ENCODE data around the gene LSMEM2. TPM values are rescaled to one million over a fixed set of nuclear protein-coding genes. Genes with fewer than 3 reads are reported as not detected.
A peak's percentile ranks its signal among the peaks of the same experiment; 100 is the strongest.
"Not testable (repeated sequence)": the region's sequence is repeated elsewhere in the genome, so short reads cannot be mapped to it uniquely, and the experiment has no call there.

The LSMEM2 gene
- total and polyA plus RNA-seq, 2 donors: 0.39 to 0.79 TPM

DNA sequence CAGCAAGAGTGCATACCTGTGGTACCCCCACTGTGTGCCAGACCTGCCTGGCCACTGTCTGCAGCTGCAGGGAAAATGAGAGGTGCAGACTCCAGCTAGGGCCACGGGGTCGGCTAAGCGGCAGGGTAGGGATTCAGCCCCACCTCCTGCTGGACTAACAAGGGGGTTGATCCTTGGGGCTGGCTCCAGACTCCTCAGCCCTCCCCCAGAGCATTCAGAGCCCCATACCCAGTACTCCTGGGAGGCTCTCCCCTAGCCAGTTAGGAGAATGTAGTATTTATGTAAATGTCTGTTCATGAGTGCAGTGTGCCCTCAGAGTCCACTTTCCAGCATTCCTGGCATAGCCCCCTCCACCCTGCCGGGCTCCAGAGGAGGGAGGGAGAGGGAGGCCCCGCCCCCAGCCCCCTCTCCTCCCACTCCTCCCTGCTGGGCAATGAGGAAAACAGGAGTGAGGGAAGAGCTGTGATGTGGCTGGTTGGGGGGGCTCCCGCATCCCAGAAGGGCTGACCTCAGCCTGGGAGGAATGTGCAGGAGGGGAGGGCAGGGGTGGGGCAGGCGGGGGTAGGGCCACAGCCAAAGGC is 14.4 kb upstream of the LSMEM2 start:
- Histone ChIP-seq H3K36me3 (ENCODE audit: insufficient read depth) (no peaks in the 10 kb centered on the region), H3K4me3 (ENCODE audit: low read depth, low read length) (no peak overlapping the region), H3K27ac (ENCODE audit: low read depth) (peak overlapping the region; percentile 35), H3K4me1 (ENCODE audit: insufficient read depth) (peaks cover 5% of the 10 kb centered on the region)
- WGBS: 10% methylated on average over 7 of the region's 7 CpGs
- DNase-seq (ENCODE audit: extremely low spot score): peak; percentile 85

DNA sequence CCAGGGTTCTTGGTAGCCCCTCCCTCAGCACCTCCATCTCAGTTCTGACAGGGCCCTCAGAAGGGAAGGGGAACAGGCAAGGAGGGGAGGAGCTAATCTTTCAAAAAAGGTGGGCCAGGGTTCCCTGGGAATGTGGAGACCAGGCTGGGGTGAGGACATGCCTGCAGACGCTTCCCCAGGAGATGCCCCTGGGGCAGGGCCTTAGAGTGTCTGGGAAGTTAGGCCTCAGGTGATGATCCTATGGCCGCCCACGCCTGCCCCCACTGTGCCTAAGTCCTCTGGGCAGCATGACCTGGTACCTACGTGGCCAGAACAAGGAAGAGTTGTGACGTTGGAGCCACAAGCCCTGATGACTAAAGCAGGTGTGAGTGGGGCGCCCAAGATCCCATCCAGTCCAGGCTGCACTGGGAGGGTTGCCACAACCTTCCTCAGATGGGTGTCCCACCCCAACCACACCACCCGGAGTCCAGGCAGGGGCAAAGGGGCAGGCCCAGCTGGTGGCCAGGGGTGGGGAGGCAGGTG is 13.9 kb upstream of the LSMEM2 start:
- H3K27ac ChIP-seq (ENCODE audit: low read depth): peak overlapping the region; percentile 78
- no peaks in the 10 kb centered on the region for H3K36me3 ChIP-seq (ENCODE audit: insufficient read depth)
- DNase-seq (ENCODE audit: extremely low spot score): no peak
- no peak overlapping the region for H3K4me3 ChIP-seq (ENCODE audit: low read depth, low read length)
- 59% methylated on average over 7 of the region's 7 CpGs for WGBS
- H3K4me1 ChIP-seq (ENCODE audit: insufficient read depth): peaks cover 5% of the 10 kb centered on the region

DNA sequence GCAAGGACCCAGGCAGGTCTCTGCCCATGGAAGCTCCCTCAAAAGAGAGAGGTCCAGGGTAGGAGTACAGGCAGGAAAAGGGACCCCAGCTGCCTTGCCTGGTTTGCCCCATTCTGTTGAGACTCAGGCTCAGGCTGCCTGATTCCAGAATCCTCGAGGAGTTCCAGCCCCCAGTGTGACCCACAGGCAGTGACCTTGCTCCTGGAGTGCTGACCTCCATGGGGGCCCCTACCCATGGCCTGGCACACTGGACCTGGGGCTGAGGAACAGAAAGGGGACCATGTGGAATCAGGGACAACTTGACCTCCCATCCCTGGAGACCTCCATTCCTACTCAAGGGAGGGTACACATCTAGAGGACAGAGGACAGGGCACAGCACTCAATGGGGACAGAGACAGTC is 13.3 kb upstream of the LSMEM2 start:
- Histone ChIP-seq H3K4me3 (ENCODE audit: low read depth, low read length) (no peak overlapping the region), H3K36me3 (ENCODE audit: insufficient read depth) (no peaks in the 10 kb centered on the region), H3K4me1 (ENCODE audit: insufficient read depth) (peaks cover 5% of the 10 kb centered on the region), H3K27ac (ENCODE audit: low read depth) (no peak overlapping the region)
- DNase-seq (ENCODE audit: extremely low spot score): no peak
- WGBS: 58% methylated on average over 1 of the region's 1 CpG

GRCh38 chr3:50266017-50266416 is 12.9 kb upstream of the LSMEM2 start:
- Histone ChIP-seq H3K36me3 (ENCODE audit: insufficient read depth) (no peaks in the 10 kb centered on the region), H3K4me1 (ENCODE audit: insufficient read depth) (peaks cover 5% of the 10 kb centered on the region), H3K27ac (ENCODE audit: low read depth) (no peak overlapping the region), H3K4me3 (ENCODE audit: low read depth, low read length) (no peak overlapping the region)
- 77% methylated on average over 6 of the region's 6 CpGs for WGBS
- DNase-seq (ENCODE audit: extremely low spot score): no peak

GRCh38 chr3:50266836-50267235 is 12.1 kb upstream of the LSMEM2 start:
- H3K36me3 ChIP-seq (ENCODE audit: insufficient read depth): no peaks in the 10 kb centered on the region
- no peak for DNase-seq (ENCODE audit: extremely low spot score)
- peak overlapping the region; percentile 34 for H3K4me3 ChIP-seq (ENCODE audit: low read depth, low read length)
- 51% methylated on average over 7 of the region's 7 CpGs for WGBS
- peak overlapping the region; percentile 70 for H3K27ac ChIP-seq (ENCODE audit: low read depth)
- H3K4me1 ChIP-seq (ENCODE audit: insufficient read depth): peaks cover 5% of the 10 kb centered on the region

DNA sequence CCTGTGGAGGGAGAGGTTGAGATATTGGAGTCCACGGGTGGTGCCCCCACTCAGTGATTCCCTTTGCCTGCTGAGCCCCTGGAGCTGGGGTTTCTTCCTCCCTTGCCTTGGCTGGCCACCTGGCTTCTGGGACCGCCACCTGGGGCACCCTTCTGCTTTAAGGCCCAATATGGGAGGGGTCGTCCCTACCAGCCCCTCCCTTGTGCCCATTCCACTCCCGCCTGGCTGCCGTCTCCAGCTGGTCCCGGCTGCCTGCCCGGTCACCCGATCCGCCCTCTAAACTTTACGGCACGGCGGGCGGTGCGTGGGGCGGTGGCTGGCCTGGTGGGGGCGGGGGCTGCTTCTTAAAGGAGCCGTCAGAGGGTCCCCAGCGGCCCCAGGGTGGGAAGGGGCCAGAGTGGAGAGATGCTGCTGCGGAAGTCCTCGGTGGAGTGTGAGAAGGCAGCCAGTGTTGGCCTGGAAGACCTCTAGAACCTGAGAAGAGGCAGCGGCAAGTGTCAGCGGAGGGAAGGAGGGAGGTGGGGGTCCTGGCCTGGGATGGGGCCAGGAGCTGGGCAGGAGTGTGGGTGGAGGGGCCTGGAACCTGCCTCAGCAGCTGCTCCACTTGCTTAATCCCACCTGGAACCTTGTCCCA is 11.5 kb upstream of the LSMEM2 start:
- H3K27ac ChIP-seq (ENCODE audit: low read depth): peak overlapping the region; percentile 70
- peak overlapping the region; percentile 34 for H3K4me3 ChIP-seq (ENCODE audit: low read depth, low read length)
- 6% methylated on average over 22 of the region's 22 CpGs for WGBS
- no peak for DNase-seq (ENCODE audit: extremely low spot score)
- H3K36me3 ChIP-seq (ENCODE audit: insufficient read depth): no peaks in the 10 kb centered on the region
- H3K4me1 ChIP-seq (ENCODE audit: insufficient read depth): peaks cover 5% of the 10 kb centered on the region

- H3K4me1 ChIP-seq (ENCODE audit: insufficient read depth): peaks cover 5% of the 10 kb centered on the region
- H3K27ac ChIP-seq (ENCODE audit: low read depth): no peak overlapping the region
- no peaks in the 10 kb centered on the region for H3K36me3 ChIP-seq (ENCODE audit: insufficient read depth)
- no peak for DNase-seq (ENCODE audit: extremely low spot score)
- 43% methylated on average over 3 of the region's 3 CpGs for WGBS
- H3K4me3 ChIP-seq (ENCODE audit: low read depth, low read length): no peak overlapping the region
Measured at GRCh38 chr3:50268276-50268675, 10.6 kb upstream of the LSMEM2 start.

DNA sequence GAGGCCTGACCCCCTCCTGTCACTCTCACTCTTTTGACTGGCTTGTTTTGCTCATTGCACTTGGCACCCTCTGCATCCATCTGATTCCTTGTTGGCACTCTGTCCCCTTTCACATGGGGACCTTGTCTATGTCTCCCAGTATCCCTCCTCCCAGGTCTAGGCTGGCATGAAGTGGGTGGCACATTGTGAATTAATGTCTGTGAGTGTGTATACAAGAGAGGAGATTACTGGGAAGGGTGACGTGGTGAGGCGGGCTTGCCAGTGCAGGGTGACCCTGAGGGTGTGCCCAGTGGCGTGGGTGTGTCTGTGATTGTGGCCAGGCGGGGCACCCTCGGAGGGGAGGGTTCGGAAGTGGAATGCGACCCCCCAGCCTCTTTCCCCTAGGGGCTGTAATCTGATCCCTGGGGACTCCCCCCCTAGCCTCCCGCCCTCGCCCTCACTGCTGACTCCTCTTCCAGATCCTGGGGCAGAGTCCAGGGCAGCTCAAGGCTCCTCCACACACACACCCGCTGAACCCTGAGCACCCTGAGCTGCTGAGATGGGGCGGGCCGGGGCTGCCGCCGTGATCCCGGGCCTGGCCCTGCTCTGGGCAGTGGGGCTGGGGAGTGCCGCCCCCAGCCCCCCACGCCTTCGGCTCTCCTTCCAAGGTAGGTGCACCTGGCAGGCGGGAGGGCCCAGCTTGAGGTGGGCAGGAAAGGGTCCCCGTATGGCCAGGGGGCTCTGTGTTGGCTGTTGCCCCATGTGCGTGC is 10.0 kb upstream of the LSMEM2 start, which contains the start of gene SEMA3B:
SEMA3B (plus strand) TSS at position 445 of the 749 bp plus-strand sequence; CDS start at position 539, 94 bp downstream.
- WGBS: 28% methylated on average over 21 of the region's 21 CpGs
- peak within 1 kb of the TSS; percentile 34 for H3K4me3 ChIP-seq (ENCODE audit: low read depth, low read length)

GRCh38 chr3:50269460-50269859 is 9.4 kb upstream of the LSMEM2 start:
- H3K4me3 ChIP-seq (ENCODE audit: low read depth, low read length): no peak overlapping the region
- peak overlapping the region; percentile 32 for H3K27ac ChIP-seq (ENCODE audit: low read depth)
- peaks cover 5% of the 10 kb centered on the region for H3K4me1 ChIP-seq (ENCODE audit: insufficient read depth)
- H3K36me3 ChIP-seq (ENCODE audit: insufficient read depth): no peaks in the 10 kb centered on the region
- DNase-seq (ENCODE audit: extremely low spot score): no peak
- WGBS: 44% methylated on average over 4 of the region's 4 CpGs

More for the DNA sequence above, 10.0 kb upstream of the LSMEM2 start, which contains the start of gene SEMA3B:
- Histone ChIP-seq H3K27ac (ENCODE audit: low read depth) (peak within 1 kb of the TSS; percentile 66), H3K36me3 (ENCODE audit: insufficient read depth) (no peaks in the 10 kb centered on the region), H3K4me1 (ENCODE audit: insufficient read depth) (peaks cover 5% of the 10 kb centered on the region)
- no peak for DNase-seq (ENCODE audit: extremely low spot score)

DNA sequence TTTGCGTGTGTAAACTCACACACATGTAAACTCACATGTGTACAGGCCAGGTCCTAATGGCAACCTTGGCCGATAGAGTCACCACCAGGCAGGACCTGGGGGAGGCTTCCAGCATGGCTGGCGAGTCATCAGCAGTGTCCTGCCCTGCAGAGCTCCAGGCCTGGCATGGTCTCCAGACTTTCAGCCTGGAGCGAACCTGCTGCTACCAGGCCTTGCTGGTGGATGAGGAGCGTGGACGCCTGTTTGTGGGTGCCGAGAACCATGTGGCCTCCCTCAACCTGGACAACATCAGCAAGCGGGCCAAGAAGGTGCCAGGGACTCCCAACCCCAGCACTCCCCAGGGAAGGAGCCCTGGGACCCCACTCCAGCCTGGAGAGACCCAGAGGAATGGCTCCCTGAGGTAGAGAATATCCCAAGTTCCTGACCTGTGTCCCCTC is 8.9 kb upstream of the LSMEM2 start:
- Histone ChIP-seq H3K27ac (ENCODE audit: low read depth) (no peak overlapping the region), H3K4me1 (ENCODE audit: insufficient read depth) (peaks cover 5% of the 10 kb centered on the region), H3K4me3 (ENCODE audit: low read depth, low read length) (no peak overlapping the region), H3K36me3 (ENCODE audit: insufficient read depth) (no peaks in the 10 kb centered on the region)
- WGBS: 76% methylated on average over 8 of the region's 8 CpGs
- no peak for DNase-seq (ENCODE audit: extremely low spot score)

DNA sequence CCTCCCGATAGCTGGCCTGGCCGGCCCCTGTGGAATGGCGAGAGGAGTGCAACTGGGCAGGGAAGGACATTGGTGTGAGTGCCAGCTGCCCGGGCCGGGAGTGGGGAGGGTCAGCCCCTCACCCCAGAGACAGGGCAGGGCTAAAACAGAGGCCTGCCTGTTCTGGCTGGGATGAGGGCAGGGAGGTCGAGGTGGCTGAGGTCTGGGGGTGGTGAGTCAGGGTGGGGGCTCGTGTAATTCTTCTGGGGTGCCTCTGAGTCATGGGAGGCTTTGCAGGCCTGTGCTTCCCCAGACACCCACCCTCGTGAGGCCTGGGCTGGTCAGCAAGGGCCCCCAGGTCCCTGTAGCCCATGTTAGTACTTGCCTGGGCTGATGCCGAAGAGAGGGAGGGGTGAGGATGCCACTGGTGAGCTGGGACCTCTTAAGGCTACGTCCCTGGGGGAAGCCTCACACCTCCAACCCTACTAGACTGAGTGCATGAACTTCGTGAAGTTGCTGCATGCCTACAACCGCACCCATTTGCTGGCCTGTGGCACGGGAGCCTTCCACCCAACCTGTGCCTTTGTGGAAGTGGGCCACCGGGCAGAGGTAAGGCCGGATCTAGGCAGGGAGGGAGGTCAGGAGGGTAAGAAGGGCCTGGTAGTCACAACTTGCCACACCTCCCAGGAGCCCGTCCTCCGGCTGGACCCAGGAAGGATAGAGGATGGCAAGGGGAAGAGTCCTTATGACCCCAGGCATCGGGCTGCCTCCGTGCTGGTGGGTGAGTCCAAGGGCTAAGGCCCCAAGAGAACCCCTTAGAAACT is 8.3 kb upstream of the LSMEM2 start:
- DNase-seq (ENCODE audit: extremely low spot score): no peak
- H3K27ac ChIP-seq (ENCODE audit: low read depth): no peak overlapping the region
- H3K4me3 ChIP-seq (ENCODE audit: low read depth, low read length): no peak overlapping the region
- WGBS: 79% methylated on average over 19 of the region's 19 CpGs
- peaks cover 4% of the 10 kb centered on the region for H3K4me1 ChIP-seq (ENCODE audit: insufficient read depth)
- no peaks in the 10 kb centered on the region for H3K36me3 ChIP-seq (ENCODE audit: insufficient read depth)

DNA sequence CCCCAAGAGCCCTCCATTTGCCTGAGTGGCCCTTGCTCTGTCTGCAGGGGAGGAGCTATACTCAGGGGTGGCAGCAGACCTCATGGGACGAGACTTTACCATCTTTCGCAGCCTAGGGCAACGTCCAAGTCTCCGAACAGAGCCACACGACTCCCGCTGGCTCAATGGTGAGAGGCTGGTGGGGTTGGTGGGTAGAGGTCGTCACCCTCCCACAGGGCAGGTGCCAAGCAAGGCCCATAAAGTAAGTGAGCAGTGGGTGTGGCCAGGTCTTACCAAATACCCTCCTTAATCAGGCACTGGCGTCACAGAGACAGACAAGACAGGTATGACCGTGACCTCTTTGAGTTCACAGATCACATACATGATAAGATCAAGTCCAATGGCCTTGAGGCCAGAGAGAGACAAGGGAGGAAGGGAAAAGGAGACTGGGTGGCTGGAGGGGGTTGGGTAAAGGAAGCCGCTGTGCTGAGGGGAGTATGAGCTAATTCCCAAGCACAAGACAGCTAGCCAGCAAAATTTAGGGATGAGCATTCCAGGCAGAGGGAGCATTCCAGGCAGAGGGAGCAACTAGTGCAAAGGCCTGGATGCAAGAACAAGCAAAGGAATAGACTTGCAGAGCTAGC is 7.5 kb upstream of the LSMEM2 start:
- WGBS: 77% methylated on average over 10 of the region's 10 CpGs
- Histone ChIP-seq H3K36me3 (ENCODE audit: insufficient read depth) (no peaks in the 10 kb centered on the region), H3K4me1 (ENCODE audit: insufficient read depth) (peaks cover 3% of the 10 kb centered on the region), H3K27ac (ENCODE audit: low read depth) (no peak overlapping the region), H3K4me3 (ENCODE audit: low read depth, low read length) (no peak overlapping the region)
- DNase-seq (ENCODE audit: extremely low spot score): no peak

GRCh38 chr3:50272538-50272910 is 6.4 kb upstream of the LSMEM2 start:
- H3K4me3 ChIP-seq (ENCODE audit: low read depth, low read length); H3K36me3 ChIP-seq (ENCODE audit: insufficient read depth); H3K4me1 ChIP-seq (ENCODE audit: insufficient read depth); DNase-seq (ENCODE audit: extremely low spot score); H3K27ac ChIP-seq (ENCODE audit: low read depth): not testable (repeated sequence)
- 69% methylated on average over 10 of the region's 10 CpGs for WGBS

All from urinary bladder (tissue), 4 donors.